Vagina (tissue), 2 donors: ENCODE results near the gene WSB1. TPM values are rescaled to one million over a fixed set of nuclear protein-coding genes. Genes with fewer than 3 reads are reported as not detected.

Experiments
- DNase-seq, 2 donors: peaks; one replicate each; pipeline ENCODE4 v3.0.0-alpha.2; 2017; ENCODE audit errors: extremely low spot score in 2 of 2
- H3K27ac ChIP-seq: fragments of 200-600 bp; sonication (generic); one replicate; pipeline ENCODE4 v1.5.1; 2019
- H3K27me3 ChIP-seq: fragments of 200-600 bp; sonication (generic); one replicate; pipeline ENCODE4 v1.5.1; 2019
- H3K36me3 ChIP-seq, 2 donors: fragments of 200-600 bp; sonication (generic); one replicate each; pipeline ENCODE4 v1.5.1; 2017 to 2019
- H3K4me1 ChIP-seq: fragments of 200-600 bp; sonication (generic); one replicate; pipeline ENCODE4 v1.5.1; 2019
- H3K4me3 ChIP-seq, 2 donors: fragments of 200-600 bp; sonication (generic); 1 replicate in 1 of 2; 2 replicates in 1 of 2; pipeline ENCODE4 v1.5.1; 2016 to 2019
- H3K9me3 ChIP-seq: fragments of 200-600 bp; sonication (generic); one replicate; pipeline ENCODE4 v1.5.1; 2019
- POLR2A ChIP-seq, 2 donors: fragments of 450-650 bp; IDR thresholded peaks; one replicate each; pipeline ENCODE4 v1.6.1; 2017; ENCODE audit warnings: antibody characterized with exemption in 2 of 2, mild to moderate bottlenecking in 2 of 2, moderate library complexity in 2 of 2
- POLR2AphosphoS5 ChIP-seq, 2 donors: sonication (generic); formaldehyde crosslinking; IDR thresholded peaks; one replicate each; pipeline ENCODE4 v1.9.0; 2017; ENCODE audit warnings: antibody characterized with exemption in 2 of 2, mild to moderate bottlenecking in 2 of 2, low read depth in 1 of 2; ENCODE audit not compliant: insufficient read depth in 1 of 2
- intact Hi-C: fragments of 100-400 bp; cut with DNase I; formaldehyde crosslinking; loops from one replicate; pipeline ENCODE4 v1.15.1; 2023
- total RNA-seq: library from RNA; depleted of rRNA; stranded (reverse); fragments of >200 nt; gene quantifications from one replicate; pipeline ENCODE4 v1.2.3, GENCODE V29; 2016
- TF ChIP-seq, protein P1 (sequence below), 3 experiments: fragments of 450-650 bp in 2 of 3; fragments of 200-600 bp in 1 of 3; sonication (generic) in 1 of 3; IDR thresholded peaks; one replicate each; pipeline ENCODE4 v1.5.1; 2017 to 2019; ENCODE audit warnings: antibody characterized with exemption in 3 of 3, mild to moderate bottlenecking in 2 of 3, moderate library complexity in 2 of 3

Gene WSB1
- total RNA-seq, 1 donor from 2014 or later = 158 TPM

GRCh38 chr17:27355419-27355818, 61.5 kb downstream of the WSB1 start:
- H3K4me1 ChIP-seq = peaks cover 17% of the 10 kb centered on the region
- H3K27ac ChIP-seq = no peak overlapping the region
- H3K27me3 ChIP-seq = no peaks in the 10 kb centered on the region
- no peak overlapping the region for H3K4me3 ChIP-seq
- TF ChIP-seq POLR2A (IDR thresholded peaks at IDR 0.05) (no peak), POLR2AphosphoS5 (IDR thresholded peaks at IDR 0.05; ENCODE audit: insufficient read depth in 1 of 2, low read depth in 1 of 2) (no peak)
- TF ChIP-seq, protein P1, sequence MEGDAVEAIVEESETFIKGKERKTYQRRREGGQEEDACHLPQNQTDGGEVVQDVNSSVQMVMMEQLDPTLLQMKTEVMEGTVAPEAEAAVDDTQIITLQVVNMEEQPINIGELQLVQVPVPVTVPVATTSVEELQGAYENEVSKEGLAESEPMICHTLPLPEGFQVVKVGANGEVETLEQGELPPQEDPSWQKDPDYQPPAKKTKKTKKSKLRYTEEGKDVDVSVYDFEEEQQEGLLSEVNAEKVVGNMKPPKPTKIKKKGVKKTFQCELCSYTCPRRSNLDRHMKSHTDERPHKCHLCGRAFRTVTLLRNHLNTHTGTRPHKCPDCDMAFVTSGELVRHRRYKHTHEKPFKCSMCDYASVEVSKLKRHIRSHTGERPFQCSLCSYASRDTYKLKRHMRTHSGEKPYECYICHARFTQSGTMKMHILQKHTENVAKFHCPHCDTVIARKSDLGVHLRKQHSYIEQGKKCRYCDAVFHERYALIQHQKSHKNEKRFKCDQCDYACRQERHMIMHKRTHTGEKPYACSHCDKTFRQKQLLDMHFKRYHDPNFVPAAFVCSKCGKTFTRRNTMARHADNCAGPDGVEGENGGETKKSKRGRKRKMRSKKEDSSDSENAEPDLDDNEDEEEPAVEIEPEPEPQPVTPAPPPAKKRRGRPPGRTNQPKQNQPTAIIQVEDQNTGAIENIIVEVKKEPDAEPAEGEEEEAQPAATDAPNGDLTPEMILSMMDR (IDR thresholded peaks at IDR 0.05) = no peak
- intact Hi-C loops = loop anchor here (10.0 kb wide), 1 partner anchor 99 kb away; the partner anchor contains the start of gene KSR1
- H3K9me3 ChIP-seq = no peaks in the 10 kb centered on the region
- no peaks in the 10 kb centered on the region for H3K36me3 ChIP-seq
- DNase-seq = no peak

DNA sequence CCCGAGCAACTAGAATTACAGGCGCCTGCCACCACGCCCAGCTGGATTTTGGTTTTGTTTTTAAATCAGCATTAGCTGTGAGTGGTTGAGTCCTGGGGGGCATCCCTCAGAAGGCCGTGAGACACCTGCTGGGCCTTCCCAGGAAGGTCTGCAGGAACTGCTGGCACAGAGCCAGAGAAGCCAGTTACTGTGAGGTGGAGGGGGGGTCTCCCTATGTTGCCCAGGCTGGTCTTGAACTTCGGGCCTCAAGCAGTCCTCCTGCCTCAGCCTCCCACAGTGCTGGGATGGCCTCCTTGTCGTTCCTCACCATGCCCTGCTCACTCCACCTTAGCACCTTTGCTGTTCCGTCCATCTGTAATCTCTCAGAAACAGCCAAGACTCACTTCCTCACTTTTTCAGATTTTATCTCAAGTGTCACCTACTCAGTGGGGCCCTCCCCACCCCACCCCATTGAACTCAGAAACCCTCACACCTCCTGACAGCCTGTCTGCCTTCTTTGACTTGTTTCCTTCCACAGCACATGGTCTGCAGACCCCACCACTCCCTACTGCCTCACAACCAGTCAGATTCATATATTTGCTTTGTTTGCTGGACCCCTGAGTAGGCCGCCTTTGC, 62.3 kb downstream of the WSB1 start:
- Histone ChIP-seq H3K9me3 (no peaks in the 10 kb centered on the region), H3K4me3 (no peak overlapping the region), H3K27ac (no peak overlapping the region), H3K27me3 (no peaks in the 10 kb centered on the region), H3K36me3 (no peaks in the 10 kb centered on the region), H3K4me1 (peaks cover 17% of the 10 kb centered on the region)
- intact Hi-C loops = loop anchor here (10.0 kb wide), 1 partner anchor 99 kb away; the partner anchor contains the start of gene KSR1
- TF ChIP-seq POLR2A (IDR thresholded peaks at IDR 0.05) = no peak
- no peak for DNase-seq

GRCh38 chr17:27357236-27357635, 63.3 kb downstream of the WSB1 start:
- intact Hi-C loops = loop anchor here (10.0 kb wide), 1 partner anchor 98 kb away; the partner anchor contains the start of gene KSR1
- TF ChIP-seq POLR2A (IDR thresholded peaks at IDR 0.05) (no peak), POLR2AphosphoS5 (IDR thresholded peaks at IDR 0.05; ENCODE audit: insufficient read depth in 1 of 2, low read depth in 1 of 2) (no peak)
- TF ChIP-seq, protein P1 (IDR thresholded peaks at IDR 0.05) = no peak
- DNase-seq = no peak
- Histone ChIP-seq H3K9me3 (no peaks in the 10 kb centered on the region), H3K27ac (no peak overlapping the region), H3K27me3 (no peaks in the 10 kb centered on the region), H3K4me1 (peaks cover 17% of the 10 kb centered on the region), H3K4me3 (no peak overlapping the region), H3K36me3 (no peaks in the 10 kb centered on the region)

DNA sequence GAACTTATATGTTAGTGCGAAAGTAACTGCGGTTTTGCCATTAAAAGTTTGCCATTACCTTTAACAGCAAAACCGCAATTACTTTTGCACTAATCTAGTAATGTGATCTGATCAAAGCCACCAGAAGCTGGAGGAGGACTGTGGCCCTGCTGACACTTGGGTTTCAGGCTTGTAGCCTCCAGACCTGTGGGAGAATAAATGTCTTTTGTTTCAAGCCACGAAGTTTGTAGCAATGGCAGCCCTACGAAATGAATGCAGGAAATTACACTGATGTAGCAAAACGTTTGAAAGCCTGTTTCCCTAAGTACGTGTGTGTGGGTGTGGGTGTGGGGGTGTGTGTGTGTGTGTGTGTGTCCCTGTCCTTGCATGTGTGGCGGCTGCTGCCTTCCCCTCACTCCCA, 66.6 kb downstream of the WSB1 start:
- no peaks in the 10 kb centered on the region for H3K9me3 ChIP-seq
- intact Hi-C loops = no loop called here
- DNase-seq = no peak
- peaks cover 11% of the 10 kb centered on the region for H3K4me1 ChIP-seq
- no peak overlapping the region for H3K4me3 ChIP-seq
- no peaks in the 10 kb centered on the region for H3K36me3 ChIP-seq
- TF ChIP-seq POLR2A (IDR thresholded peaks at IDR 0.05) = no peak
- no peak for TF ChIP-seq POLR2AphosphoS5 (IDR thresholded peaks at IDR 0.05; ENCODE audit: insufficient read depth in 1 of 2, low read depth in 1 of 2)
- TF ChIP-seq, protein P1 (IDR thresholded peaks at IDR 0.05) = no peak
- no peaks in the 10 kb centered on the region for H3K27me3 ChIP-seq
- H3K27ac ChIP-seq = no peak overlapping the region

- Histone ChIP-seq H3K27ac (no peak overlapping the region), H3K9me3 (no peaks in the 10 kb centered on the region), H3K4me3 (no peak overlapping the region), H3K36me3 (no peaks in the 10 kb centered on the region), H3K4me1 (peaks cover 11% of the 10 kb centered on the region), H3K27me3 (no peaks in the 10 kb centered on the region)
- intact Hi-C loops = no loop called here
- no peak for DNase-seq
- no peak for TF ChIP-seq POLR2AphosphoS5 (IDR thresholded peaks at IDR 0.05; ENCODE audit: insufficient read depth in 1 of 2, low read depth in 1 of 2)
- TF ChIP-seq, protein P1 (IDR thresholded peaks at IDR 0.05) = no peak
These were observed 67.8 kb downstream of the WSB1 start for GRCh38 chr17:27361695-27362094.
